H1 (cell line): ENCODE data around the gene TMEM223. TPM values are rescaled to one million over a fixed set of nuclear protein-coding genes. Genes with fewer than 3 reads are reported as not detected.

ENCODE experiments used
- CTCF ChIA-PET: fragments of 300-600 bp; sonication (Branson Sonifier 250); formaldehyde crosslinking; loops from one replicate; lab custom pipeline; 2021; ENCODE audit not compliant: partially characterized antibody; lab: Charles Lee
- POLR2A ChIA-PET: fragments of 300-600 bp; sonication (Branson Sonifier 250); formaldehyde crosslinking; loops from one replicate; lab custom pipeline; 2021; ENCODE audit warnings: inconsistent platforms; ENCODE audit not compliant: partially characterized antibody; lab: Charles Lee
- DNase-seq, 2 experiments: peaks; one replicate each; pipeline versions ENCODE4 v3.0.0 to v3.0.0-alpha.2; 2010 to 2022; ENCODE audit warnings: low spot score in 2 of 2, low read depth in 1 of 2, mixed read lengths in 1 of 2
- FAIRE-seq: peaks from 2 replicates; lab custom pipeline; 2011; peaks lifted over from hg19 to GRCh38; lab: Jason Lieb, UNC
- H2AFZ ChIP-seq: 2 replicates; pipeline ENCODE4 v1.8.1; 2012; ENCODE audit warnings: low read length, inconsistent platforms
- H2AK5ac ChIP-seq: 2 replicates; pipeline ENCODE4 v1.6.1; 2013; ENCODE audit warnings: low read depth, low read length
- H2BK120ac ChIP-seq: replicated peaks from 2 replicates; pipeline ENCODE3; 2013; ENCODE audit warnings: low read depth, low read length, inconsistent platforms
- H2BK12ac ChIP-seq: 2 replicates; pipeline ENCODE4 v1.6.1; 2013; ENCODE audit warnings: low read depth, low read length
- H2BK15ac ChIP-seq: 2 replicates; pipeline ENCODE4 v1.6.1; 2013; ENCODE audit warnings: low read length
- H2BK20ac ChIP-seq: 2 replicates; pipeline ENCODE4 v1.6.1; 2013; ENCODE audit warnings: low read length
- H2BK5ac ChIP-seq: 2 replicates; pipeline ENCODE4 v1.6.1; 2013; ENCODE audit warnings: low read depth, low read length
- H3K14ac ChIP-seq: 2 replicates; pipeline ENCODE4 v1.6.1; 2013; ENCODE audit warnings: inconsistent platforms; ENCODE audit not compliant: insufficient read length
- H3K18ac ChIP-seq: 2 replicates; pipeline ENCODE4 v1.6.1; 2013; ENCODE audit warnings: low read length; ENCODE audit errors: extremely low read depth
- H3K23ac ChIP-seq: 2 replicates; pipeline ENCODE4 v1.6.1; 2013; ENCODE audit warnings: inconsistent platforms; ENCODE audit not compliant: insufficient read length
- H3K23me2 ChIP-seq: 2 replicates; pipeline ENCODE4 v1.6.1; 2013; ENCODE audit warnings: low read depth, low read length
- H3K27ac ChIP-seq: 2 replicates; pipeline ENCODE4 v1.6.1; 2011; ENCODE audit warnings: low read depth, low read length, inconsistent platforms
- H3K27me3 ChIP-seq, 4 experiments: replicated peaks in 1 of 4; 1 replicate in 1 of 4; 2 replicates in 3 of 4; pipeline versions ENCODE4 v1.6.1 to v1.8.1; 2011 to 2013; ENCODE audit warnings: low read length in 3 of 4, mild to moderate bottlenecking in 3 of 4, inconsistent platforms in 2 of 4, mixed read lengths in 2 of 4, moderate library complexity in 1 of 4; ENCODE audit not compliant: control insufficient read depth in 3 of 4, insufficient read depth in 3 of 4; ENCODE audit errors: extremely low read depth in 1 of 4
- H3K36me3 ChIP-seq, 4 experiments: 2 replicates each; pipeline versions ENCODE4 v1.6.1 to v1.8.1; 2011 to 2013; ENCODE audit warnings: mild to moderate bottlenecking in 4 of 4, low read length in 3 of 4, moderate library complexity in 2 of 4, control low read depth in 1 of 4, inconsistent platforms in 1 of 4; ENCODE audit not compliant: insufficient read depth in 4 of 4, control insufficient read depth in 2 of 4
- H3K4ac ChIP-seq: replicated peaks from 2 replicates; pipeline ENCODE3; 2013; ENCODE audit warnings: low read length, low read depth, mixed read lengths, inconsistent platforms; ENCODE audit not compliant: insufficient read length
- H3K4me1 ChIP-seq, 4 experiments: replicated peaks in 1 of 4; 1 replicate in 1 of 4; 2 replicates in 3 of 4; pipeline versions ENCODE4 v1.6.1 to v1.8.1; 2011 to 2013; ENCODE audit warnings: low read length in 3 of 4, inconsistent platforms in 2 of 4, mixed read lengths in 1 of 4; ENCODE audit not compliant: insufficient read depth in 4 of 4, control insufficient read depth in 3 of 4
- H3K4me2 ChIP-seq, 2 experiments: 2 replicates each; pipeline versions ENCODE4 v1.6.1 to v1.8.1; 2011 to 2013; ENCODE audit warnings: low read depth in 2 of 2, low read length in 2 of 2, control low read depth in 1 of 2, inconsistent platforms in 1 of 2, mild to moderate bottlenecking in 1 of 2; ENCODE audit not compliant: insufficient read depth in 1 of 2
- H3K4me3 ChIP-seq, 4 experiments: fragments of 200-600, 300-600 bp in 1 of 4; sonication (generic), shearing (Covaris generic), sonication (Bioruptor Twin) in 1 of 4; 2 replicates each; pipeline versions ENCODE4 v1.5.1 to v1.8.1; 2011 to 2016; ENCODE audit warnings: low read length in 4 of 4, low read depth in 3 of 4, control low read depth in 2 of 4, inconsistent platforms in 2 of 4, mild to moderate bottlenecking in 2 of 4, mixed read lengths in 1 of 4, moderate library complexity in 1 of 4; ENCODE audit not compliant: insufficient read depth in 2 of 4; ENCODE audit errors: extremely low read depth in 1 of 4
- H3K56ac ChIP-seq: replicated peaks from 2 replicates; pipeline ENCODE3; 2013; ENCODE audit warnings: low read depth, mild to moderate bottlenecking, mixed read lengths, low read length, inconsistent platforms; ENCODE audit not compliant: insufficient read length
- H3K79me1 ChIP-seq: 2 replicates; pipeline ENCODE4 v1.6.1; 2013; ENCODE audit warnings: low read depth, low read length, control low read depth
- H3K79me2 ChIP-seq, 2 experiments: 2 replicates each; pipeline versions ENCODE4 v1.6.1 to v1.8.1; 2012 to 2013; ENCODE audit warnings: low read length in 2 of 2, mild to moderate bottlenecking in 2 of 2, inconsistent platforms in 1 of 2; ENCODE audit not compliant: insufficient read depth in 2 of 2, control insufficient read depth in 1 of 2
- H3K9ac ChIP-seq, 4 experiments: replicated peaks in 1 of 4; 1 replicate in 1 of 4; 2 replicates in 3 of 4; pipeline versions ENCODE4 v1.6.1 to v1.8.1; 2011 to 2013; ENCODE audit warnings: low read depth in 3 of 4, low read length in 3 of 4, control low read depth in 2 of 4, mild to moderate bottlenecking in 2 of 4, moderate library complexity in 2 of 4, inconsistent platforms in 1 of 4; ENCODE audit errors: extremely low read depth in 1 of 4
- H3K9me3 ChIP-seq, 2 experiments: 2 replicates each; pipeline versions ENCODE4 v1.6.1 to v1.8.1; 2012 to 2013; ENCODE audit warnings: mild to moderate bottlenecking in 2 of 2, moderate library complexity in 2 of 2, control low read depth in 1 of 2, inconsistent platforms in 1 of 2, low read depth in 1 of 2, low read length in 1 of 2, mixed read lengths in 1 of 2; ENCODE audit not compliant: insufficient read depth in 2 of 2
- H4K20me1 ChIP-seq, 2 experiments: replicated peaks in 1 of 2; 2 replicates each; pipeline versions ENCODE3 to v1.8.1; 2011 to 2013; ENCODE audit warnings: inconsistent platforms in 2 of 2, low read length in 2 of 2, mild to moderate bottlenecking in 1 of 2; ENCODE audit not compliant: insufficient read depth in 2 of 2, control insufficient read depth in 1 of 2
- H4K5ac ChIP-seq: 2 replicates; pipeline ENCODE4 v1.6.1; 2013; ENCODE audit warnings: low read length, low read depth, mixed read lengths, inconsistent platforms; ENCODE audit not compliant: insufficient read length
- H4K8ac ChIP-seq: 2 replicates; pipeline ENCODE4 v1.8.0; 2013; ENCODE audit warnings: mild to moderate bottlenecking, moderate library complexity, low read length, inconsistent platforms; ENCODE audit not compliant: insufficient read depth; ENCODE audit errors: extremely low read depth
- H4K91ac ChIP-seq: replicated peaks from 2 replicates; pipeline ENCODE3; 2013; ENCODE audit warnings: low read length, mixed read lengths, inconsistent platforms; ENCODE audit not compliant: insufficient read length
- CBX5 ChIP-seq: fragments of 300-800, 300-1000 bp; sonication (generic); IDR thresholded peaks from 2 replicates; pipeline ENCODE4 v1.7.1; 2016; ENCODE audit warnings: antibody characterized with exemption, low read length, low read depth
- SAP30 ChIP-seq: fragments of 300-600 bp; sonication (generic); IDR thresholded peaks from 2 replicates; pipeline ENCODE4 v1.7.1; 2012; ENCODE audit warnings: low read length, moderate library complexity, mild to moderate bottlenecking, inconsistent platforms; ENCODE audit not compliant: insufficient read depth, insufficient replicate concordance
- WGBS, 2 experiments: shearing (Covaris generic) in 1 of 2; methylation state at CpG; one replicate each; pipeline versions ENCODE4 v1.1.6 to v1.1.7; 2013 to 2015; ENCODE audit warnings: low lambda C conversion rate in 2 of 2, mixed read lengths in 2 of 2, inconsistent platforms in 1 of 2, low coverage in 1 of 2, missing lambda C conversion rate in 1 of 2; ENCODE audit not compliant: insufficient replicate concordance in 2 of 2, insufficient coverage in 1 of 2, insufficient read length in 1 of 2; ENCODE audit errors: extremely low coverage in 1 of 2, missing lambda C conversion rate in 1 of 2; 5-methylcytosine and 5-hydroxymethylcytosine counted together
- polyA plus RNA-seq, 7 experiments: library from polyadenylated mRNA; depleted of rRNA in 3 of 7; stranded (reverse) in 5 of 7; unstranded in 2 of 7; fragments of >200 nt in 5 of 7; fragments of 200-250 nt in 2 of 7; gene quantifications; 1 replicate in 5 of 7; 2 replicates in 1 of 7; 4 replicates in 1 of 7; pipeline versions ENCODE4 v1.2.1 to v1.2.3, GENCODE V29; 2011 to 2013; ENCODE audit warnings: missing spikeins in 2 of 7, mixed read lengths in 2 of 7
- total RNA-seq: library from RNA; stranded (reverse); fragmentation: NEBNext Ultra II Directional; extraction: Animal tissue kit (Norgen Biotek cat#: 25700); gene quantifications from 2 replicates; pipeline ENCODE4 v1.2.1, GENCODE V29; 2021

Gene TMEM223
- total and polyA plus RNA-seq, 2 of the 8 experiments (the other 6 are each of a cell fraction or from before 2014, with no cell fraction given) = 22.9 to 64.1 TPM

DNA sequence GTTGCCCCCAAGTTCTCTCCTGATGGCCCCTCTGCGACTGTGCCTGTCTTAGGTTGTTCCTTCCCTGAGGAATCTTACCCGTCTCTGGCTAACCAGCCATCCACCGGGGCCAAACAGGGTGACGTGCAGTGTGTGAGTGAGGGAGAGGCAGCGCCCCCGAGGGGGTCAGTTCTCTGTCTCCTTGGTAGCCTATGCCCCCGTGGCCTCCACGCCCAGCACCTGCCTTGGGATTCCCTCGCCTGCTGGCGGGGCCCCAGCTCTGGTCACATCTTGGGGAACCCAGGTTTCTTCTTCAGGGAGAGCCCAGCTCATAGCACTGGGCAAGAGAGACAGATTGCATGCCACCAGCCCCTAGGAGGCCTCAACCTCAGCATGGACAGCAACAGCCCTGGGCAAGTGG, 7.7 kb upstream of the TMEM223 start:
- Histone ChIP-seq H3K79me1 (peaks cover 4% of the 10 kb centered on the region; the same call in 1 of the 2 replicates), H3K27me3 (no peaks in the 10 kb centered on the region), H2BK12ac (no peak overlapping the region), H2AFZ (no peak overlapping the region), H3K23me2 (peaks cover under 1% of the 10 kb centered on the region; the same call in 1 of the 2 replicates), H2BK20ac (no peak overlapping the region), H4K91ac (no peak overlapping the region), H3K4me3 (no peak overlapping the region), H3K18ac (no peak overlapping the region), H3K56ac (no peak overlapping the region), H3K4me1 (0 out of 7 replicates have a peak, but pooled peaks cover 0 to 2% (median 0%) of the 10 kb centered on the region in 4 experiments), H3K27ac (no peak overlapping the region), H2BK15ac (no peak overlapping the region), H2BK120ac (no peak overlapping the region), H3K4me2 (no peak overlapping the region), H4K5ac (no peak overlapping the region), H3K9me3 (no peaks in the 10 kb centered on the region), H2AK5ac (no peak overlapping the region), H4K20me1 (peaks cover 2 to 3% of the 10 kb centered on the region in 2 experiments), H3K14ac (no peak overlapping the region), H3K36me3 (peaks cover 36 to 73% (median 57%) of the 10 kb centered on the region in 4 experiments), H4K8ac (no peak overlapping the region), H3K4ac (no peak overlapping the region), H2BK5ac (no peak overlapping the region), H3K9ac (no peak overlapping the region), H3K23ac (no peak overlapping the region), H3K79me2 (peaks cover 2 to 13% of the 10 kb centered on the region in 2 experiments; a peak in 3 of 4 replicates)
- WGBS, 2 experiments = 96% methylated on average over 9 of the region's 10 CpGs; no CpG with 5 or more reads in 1 of the 2 experiments
- DNase-seq (no peak), FAIRE-seq (no peak)
- ChIA-PET POLR2A (interaction anchor here (0.7 to 10.0 kb wide), 9 partner anchors 9 to 56 kb away, joined by 3 to 251 read pairs (median 5); partner anchors contain the start of genes STX5, TAF6L, TEX54 and TMEM179B), CTCF (interaction anchor here (3.8 kb wide), 1 partner anchor 10 kb away, joined by 15 read pairs; no protein-coding TSS in a partner anchor)
- TF ChIP-seq CBX5 (no peak), SAP30 (no peak)
